WTC11 (cell line): Measurements from ENCODE around the gene LIG1. TPM values are rescaled to one million over a fixed set of nuclear protein-coding genes. Genes with fewer than 3 reads are reported as not detected.
A peak's percentile ranks its signal among the peaks of the same experiment; 100 is the strongest.

Experiments used
- ATAC-seq: fragments of 200-7000 bp; cut with Tn5 transposase; 2 replicates; pipeline ENCODE4 v1.10.0; 2021; ENCODE audit warnings: mild to moderate bottlenecking, moderate library complexity
- CTCF ChIA-PET: fragments of 300-600 bp; sonication (Branson Sonifier 250); formaldehyde crosslinking; loops from one replicate; lab custom pipeline; 2021; ENCODE audit warnings: antibody characterized with exemption; lab: Charles Lee
- POLR2A ChIA-PET: fragments of 350-600 bp; sonication (Branson Sonifier 250); formaldehyde crosslinking; loops from one replicate; lab custom pipeline; 2021; ENCODE audit warnings: antibody characterized with exemption; lab: Charles Lee
- DNase-seq: peaks from one replicate; pipeline ENCODE4 v3.0.0; 2021; ENCODE audit warnings: low spot score
- H3K27ac Mint-ChIP-seq: 2 replicates; pipeline ENCODE4 v1.8.0; 2021; ENCODE audit warnings: mixed read lengths
- H3K27me3 Mint-ChIP-seq: 2 replicates; pipeline ENCODE4 v1.8.0; 2021; ENCODE audit warnings: low read depth, mild to moderate bottlenecking, moderate library complexity, mixed read lengths
- H3K36me3 Mint-ChIP-seq: 2 replicates; pipeline ENCODE4 v1.8.0; 2021; ENCODE audit warnings: mixed read lengths
- H3K4me1 Mint-ChIP-seq: 2 replicates; pipeline ENCODE4 v1.8.0; 2022; ENCODE audit warnings: mixed read lengths
- H3K4me3 Mint-ChIP-seq: 2 replicates; pipeline ENCODE4 v1.8.0; 2021; ENCODE audit warnings: mild to moderate bottlenecking, moderate library complexity, mixed read lengths
- H3K9me3 Mint-ChIP-seq: 2 replicates; pipeline ENCODE4 v1.8.0; 2021; ENCODE audit warnings: mixed read lengths
- ATF1 ChIP-seq: sonication (generic); formaldehyde crosslinking; IDR thresholded peaks from 2 replicates; pipeline ENCODE4 v1.8.1; 2023; ENCODE audit warnings: mild to moderate bottlenecking, moderate library complexity, missing genetic modification reagents
- ELF4 ChIP-seq: sonication (generic); formaldehyde crosslinking; IDR thresholded peaks from 2 replicates; pipeline ENCODE4 v1.8.1; 2022; ENCODE audit warnings: low read depth, mild to moderate bottlenecking, moderate library complexity, missing genetic modification reagents
- FOXJ3 ChIP-seq: sonication (generic); formaldehyde crosslinking; IDR thresholded peaks from 2 replicates; pipeline ENCODE4 v1.9.0; 2021; ENCODE audit warnings: missing genetic modification reagents, mild to moderate bottlenecking, borderline replicate concordance
- IRF2 ChIP-seq: sonication (generic); formaldehyde crosslinking; IDR thresholded peaks from 2 replicates; pipeline ENCODE4 v1.8.0; 2022; ENCODE audit warnings: low read depth, missing genetic modification reagents, borderline replicate concordance
- JAZF1 ChIP-seq: fragments of 250-450 bp; sonication (Bioruptor Pico); IDR thresholded peaks from 2 replicates; pipeline ENCODE4 v1.9.0; 2021; ENCODE audit warnings: moderate library complexity, mild to moderate bottlenecking, inconsistent platforms
- KAT7 ChIP-seq: sonication (generic); formaldehyde crosslinking; IDR thresholded peaks from 2 replicates; pipeline ENCODE4 v1.8.1; 2023; ENCODE audit warnings: missing genetic modification reagents, mild to moderate bottlenecking, borderline replicate concordance
- MYBL2 ChIP-seq: sonication (generic); formaldehyde crosslinking; IDR thresholded peaks from 2 replicates; pipeline ENCODE4 v1.8.1; 2023; ENCODE audit warnings: mild to moderate bottlenecking, moderate library complexity, missing genetic modification reagents
- NFE2L1 ChIP-seq: sonication (generic); formaldehyde crosslinking; IDR thresholded peaks from 2 replicates; pipeline ENCODE4 v1.8.1; 2023; ENCODE audit warnings: missing genetic modification reagents
- OVOL2 ChIP-seq: fragments of 250-450 bp; sonication (Bioruptor Pico); IDR thresholded peaks from 2 replicates; pipeline ENCODE4 v1.9.0; 2021; ENCODE audit warnings: mild to moderate bottlenecking, borderline replicate concordance
- RORB ChIP-seq: fragments of 250-450 bp; sonication (Bioruptor Pico); IDR thresholded peaks from 2 replicates; pipeline ENCODE4 v1.9.0; 2021; ENCODE audit warnings: mild to moderate bottlenecking
- SMAD3 ChIP-seq: sonication (generic); formaldehyde crosslinking; IDR thresholded peaks from 2 replicates; pipeline ENCODE4 v1.8.0; 2022; ENCODE audit warnings: missing genetic modification reagents, mild to moderate bottlenecking, borderline replicate concordance
- TEAD1 ChIP-seq: sonication (generic); formaldehyde crosslinking; IDR thresholded peaks from 2 replicates; pipeline ENCODE4 v1.8.0; 2022; ENCODE audit warnings: mild to moderate bottlenecking, missing genetic modification reagents
- TP53 ChIP-seq: sonication (generic); formaldehyde crosslinking; IDR thresholded peaks from 2 replicates; pipeline ENCODE4 v1.8.1; 2023; ENCODE audit warnings: mild to moderate bottlenecking, missing genetic modification reagents
- ZNF232 ChIP-seq: sonication (generic); formaldehyde crosslinking; IDR thresholded peaks from 2 replicates; pipeline ENCODE4 v1.8.0; 2022; ENCODE audit warnings: mild to moderate bottlenecking, missing genetic modification reagents
- ZNF263 ChIP-seq: sonication (generic); formaldehyde crosslinking; IDR thresholded peaks from 2 replicates; pipeline ENCODE4 v1.8.1; 2022; ENCODE audit warnings: low read depth, mild to moderate bottlenecking, moderate library complexity, missing genetic modification reagents
- ZNF423 ChIP-seq: fragments of 250-450 bp; sonication (Bioruptor Pico); IDR thresholded peaks from 2 replicates; pipeline ENCODE4 v2.1.2; 2022; ENCODE audit warnings: mild to moderate bottlenecking, moderate library complexity
- total RNA-seq: library from RNA; stranded (reverse); gene quantifications from 3 replicates; pipeline ENCODE4 v1.2.3, GENCODE V29; 2021
- TF ChIP-seq, protein P1 (sequence below): sonication (generic); formaldehyde crosslinking; IDR thresholded peaks from 2 replicates; pipeline ENCODE4 v1.8.1; 2022; ENCODE audit warnings: mild to moderate bottlenecking, missing genetic modification reagents, moderate library complexity, borderline replicate concordance
- TF ChIP-seq, protein P2 (sequence below): sonication (generic); formaldehyde crosslinking; IDR thresholded peaks from 2 replicates; pipeline ENCODE4 v1.8.1; 2023; ENCODE audit warnings: mild to moderate bottlenecking, missing genetic modification reagents
- TF ChIP-seq, protein P3 (sequence below): sonication (generic); formaldehyde crosslinking; IDR thresholded peaks from 2 replicates; pipeline ENCODE4 v1.8.0; 2022; ENCODE audit warnings: mild to moderate bottlenecking, missing genetic modification reagents
- TF ChIP-seq, protein P4 (sequence below): sonication (generic); formaldehyde crosslinking; IDR thresholded peaks from 2 replicates; pipeline ENCODE4 v1.8.0; 2023; ENCODE audit warnings: mild to moderate bottlenecking, missing genetic modification reagents
- TF ChIP-seq, protein P5 (sequence below): sonication (generic); formaldehyde crosslinking; IDR thresholded peaks from 2 replicates; pipeline ENCODE4 v1.8.1; 2023; ENCODE audit warnings: mild to moderate bottlenecking, missing genetic modification reagents

The LIG1 gene
- total RNA-seq, 1 experiment from 2014 or later: 119 TPM

DNA sequence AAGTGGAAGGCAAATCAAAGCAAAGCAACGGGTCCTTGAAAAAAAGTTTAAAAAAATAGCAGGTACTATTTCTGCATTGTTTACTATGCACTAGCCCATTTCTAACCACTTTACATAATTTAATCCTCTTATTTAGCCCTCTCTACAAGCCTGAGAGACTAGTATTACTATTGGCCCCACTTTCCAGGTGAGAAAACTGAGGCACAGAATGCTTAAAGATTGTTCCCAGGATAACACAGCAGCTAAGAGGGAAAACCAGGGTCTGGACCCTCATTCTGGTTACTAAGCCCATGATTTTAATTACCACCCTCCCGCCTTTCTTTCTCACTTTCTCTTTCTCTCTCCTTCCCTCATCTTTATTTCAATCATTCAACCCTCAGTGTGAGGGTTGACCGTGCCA is 6.1 kb upstream of the LIG1 start (continued):
- TF ChIP-seq, protein P1, sequence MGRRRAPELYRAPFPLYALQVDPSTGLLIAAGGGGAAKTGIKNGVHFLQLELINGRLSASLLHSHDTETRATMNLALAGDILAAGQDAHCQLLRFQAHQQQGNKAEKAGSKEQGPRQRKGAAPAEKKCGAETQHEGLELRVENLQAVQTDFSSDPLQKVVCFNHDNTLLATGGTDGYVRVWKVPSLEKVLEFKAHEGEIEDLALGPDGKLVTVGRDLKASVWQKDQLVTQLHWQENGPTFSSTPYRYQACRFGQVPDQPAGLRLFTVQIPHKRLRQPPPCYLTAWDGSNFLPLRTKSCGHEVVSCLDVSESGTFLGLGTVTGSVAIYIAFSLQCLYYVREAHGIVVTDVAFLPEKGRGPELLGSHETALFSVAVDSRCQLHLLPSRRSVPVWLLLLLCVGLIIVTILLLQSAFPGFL: no peak
- TF ChIP-seq TP53 (CRISPR knock-in tag): no peak
- TF ChIP-seq, protein P2, sequence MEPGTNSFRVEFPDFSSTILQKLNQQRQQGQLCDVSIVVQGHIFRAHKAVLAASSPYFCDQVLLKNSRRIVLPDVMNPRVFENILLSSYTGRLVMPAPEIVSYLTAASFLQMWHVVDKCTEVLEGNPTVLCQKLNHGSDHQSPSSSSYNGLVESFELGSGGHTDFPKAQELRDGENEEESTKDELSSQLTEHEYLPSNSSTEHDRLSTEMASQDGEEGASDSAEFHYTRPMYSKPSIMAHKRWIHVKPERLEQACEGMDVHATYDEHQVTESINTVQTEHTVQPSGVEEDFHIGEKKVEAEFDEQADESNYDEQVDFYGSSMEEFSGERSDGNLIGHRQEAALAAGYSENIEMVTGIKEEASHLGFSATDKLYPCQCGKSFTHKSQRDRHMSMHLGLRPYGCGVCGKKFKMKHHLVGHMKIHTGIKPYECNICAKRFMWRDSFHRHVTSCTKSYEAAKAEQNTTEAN (CRISPR knock-in tag): no peak
- no peak for TF ChIP-seq FOXJ3 (CRISPR knock-in tag)

DNA sequence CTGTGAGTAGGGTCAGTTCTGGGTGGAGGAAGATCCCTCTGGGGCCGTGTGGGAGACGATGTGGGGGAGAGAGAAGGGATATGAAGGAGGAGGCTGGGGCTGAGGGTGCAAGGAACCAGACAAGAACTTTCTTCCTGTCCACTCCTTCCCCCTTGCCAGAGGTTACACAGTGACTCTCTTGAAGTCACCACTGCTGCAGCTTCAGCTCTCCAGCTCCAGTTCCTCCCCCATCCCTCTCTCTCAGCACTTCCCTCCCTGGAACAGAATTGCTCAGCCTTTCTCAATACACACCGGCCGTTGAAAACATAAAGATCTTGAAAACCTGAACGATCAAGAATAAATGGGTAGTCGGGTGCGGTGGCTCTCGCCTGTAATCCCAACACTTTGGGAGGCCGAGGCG is 5.4 kb upstream of the LIG1 start:
- Mint-ChIP-seq H3K27ac (peak overlapping the region; percentile 45; the same call in 1 of the 2 replicates), H3K4me3 (no peak overlapping the region), H3K27me3 (no peaks in the 10 kb centered on the region), H3K36me3 (peaks cover 46% of the 10 kb centered on the region), H3K9me3 (peaks cover 7% of the 10 kb centered on the region), H3K4me1 (peaks cover 7% of the 10 kb centered on the region)
- ATAC-seq (no peak), DNase-seq (no peak)
- ChIA-PET POLR2A (no interaction called here), CTCF (no interaction called here)
- TF ChIP-seq IRF2 (CRISPR knock-in tag) (no peak), NFE2L1 (CRISPR knock-in tag) (no peak), TEAD1 (no peak), KAT7 (CRISPR knock-in tag) (no peak), RORB (CRISPR knock-in tag) (no peak), OVOL2 (CRISPR knock-in tag) (no peak), ZNF232 (CRISPR knock-in tag) (no peak), MYBL2 (CRISPR knock-in tag) (no peak), ELF4 (CRISPR knock-in tag) (no peak), TP53 (CRISPR knock-in tag) (no peak), ZNF423 (CRISPR knock-in tag) (no peak), SMAD3 (CRISPR knock-in tag) (no peak), ZNF263 (CRISPR knock-in tag) (no peak), ATF1 (CRISPR knock-in tag) (no peak), JAZF1 (CRISPR knock-in tag) (no peak)
- TF ChIP-seq, protein P3, sequence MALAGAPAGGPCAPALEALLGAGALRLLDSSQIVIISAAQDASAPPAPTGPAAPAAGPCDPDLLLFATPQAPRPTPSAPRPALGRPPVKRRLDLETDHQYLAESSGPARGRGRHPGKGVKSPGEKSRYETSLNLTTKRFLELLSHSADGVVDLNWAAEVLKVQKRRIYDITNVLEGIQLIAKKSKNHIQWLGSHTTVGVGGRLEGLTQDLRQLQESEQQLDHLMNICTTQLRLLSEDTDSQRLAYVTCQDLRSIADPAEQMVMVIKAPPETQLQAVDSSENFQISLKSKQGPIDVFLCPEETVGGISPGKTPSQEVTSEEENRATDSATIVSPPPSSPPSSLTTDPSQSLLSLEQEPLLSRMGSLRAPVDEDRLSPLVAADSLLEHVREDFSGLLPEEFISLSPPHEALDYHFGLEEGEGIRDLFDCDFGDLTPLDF (CRISPR knock-in tag): no peak
- TF ChIP-seq, protein P4, sequence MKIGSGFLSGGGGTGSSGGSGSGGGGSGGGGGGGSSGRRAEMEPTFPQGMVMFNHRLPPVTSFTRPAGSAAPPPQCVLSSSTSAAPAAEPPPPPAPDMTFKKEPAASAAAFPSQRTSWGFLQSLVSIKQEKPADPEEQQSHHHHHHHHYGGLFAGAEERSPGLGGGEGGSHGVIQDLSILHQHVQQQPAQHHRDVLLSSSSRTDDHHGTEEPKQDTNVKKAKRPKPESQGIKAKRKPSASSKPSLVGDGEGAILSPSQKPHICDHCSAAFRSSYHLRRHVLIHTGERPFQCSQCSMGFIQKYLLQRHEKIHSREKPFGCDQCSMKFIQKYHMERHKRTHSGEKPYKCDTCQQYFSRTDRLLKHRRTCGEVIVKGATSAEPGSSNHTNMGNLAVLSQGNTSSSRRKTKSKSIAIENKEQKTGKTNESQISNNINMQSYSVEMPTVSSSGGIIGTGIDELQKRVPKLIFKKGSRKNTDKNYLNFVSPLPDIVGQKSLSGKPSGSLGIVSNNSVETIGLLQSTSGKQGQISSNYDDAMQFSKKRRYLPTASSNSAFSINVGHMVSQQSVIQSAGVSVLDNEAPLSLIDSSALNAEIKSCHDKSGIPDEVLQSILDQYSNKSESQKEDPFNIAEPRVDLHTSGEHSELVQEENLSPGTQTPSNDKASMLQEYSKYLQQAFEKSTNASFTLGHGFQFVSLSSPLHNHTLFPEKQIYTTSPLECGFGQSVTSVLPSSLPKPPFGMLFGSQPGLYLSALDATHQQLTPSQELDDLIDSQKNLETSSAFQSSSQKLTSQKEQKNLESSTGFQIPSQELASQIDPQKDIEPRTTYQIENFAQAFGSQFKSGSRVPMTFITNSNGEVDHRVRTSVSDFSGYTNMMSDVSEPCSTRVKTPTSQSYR (CRISPR knock-in tag): no peak
- TF ChIP-seq, protein P5, sequence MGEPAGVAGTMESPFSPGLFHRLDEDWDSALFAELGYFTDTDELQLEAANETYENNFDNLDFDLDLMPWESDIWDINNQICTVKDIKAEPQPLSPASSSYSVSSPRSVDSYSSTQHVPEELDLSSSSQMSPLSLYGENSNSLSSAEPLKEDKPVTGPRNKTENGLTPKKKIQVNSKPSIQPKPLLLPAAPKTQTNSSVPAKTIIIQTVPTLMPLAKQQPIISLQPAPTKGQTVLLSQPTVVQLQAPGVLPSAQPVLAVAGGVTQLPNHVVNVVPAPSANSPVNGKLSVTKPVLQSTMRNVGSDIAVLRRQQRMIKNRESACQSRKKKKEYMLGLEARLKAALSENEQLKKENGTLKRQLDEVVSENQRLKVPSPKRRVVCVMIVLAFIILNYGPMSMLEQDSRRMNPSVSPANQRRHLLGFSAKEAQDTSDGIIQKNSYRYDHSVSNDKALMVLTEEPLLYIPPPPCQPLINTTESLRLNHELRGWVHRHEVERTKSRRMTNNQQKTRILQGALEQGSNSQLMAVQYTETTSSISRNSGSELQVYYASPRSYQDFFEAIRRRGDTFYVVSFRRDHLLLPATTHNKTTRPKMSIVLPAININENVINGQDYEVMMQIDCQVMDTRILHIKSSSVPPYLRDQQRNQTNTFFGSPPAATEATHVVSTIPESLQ (CRISPR knock-in tag): no peak
